Cerebellar cortex (tissue), 1 donor: ENCODE data around the gene NAALADL2.
"Not testable (repeated sequence)": the region's sequence is repeated elsewhere in the genome, so short reads cannot be mapped to it uniquely, and the experiment has no call there.

Experiments
- DNase-seq: peaks from one replicate; pipeline ENCODE4 v3.0.0-alpha.2; 2015; ENCODE audit warnings: low spot score

NAALADL2 gene

DNA sequence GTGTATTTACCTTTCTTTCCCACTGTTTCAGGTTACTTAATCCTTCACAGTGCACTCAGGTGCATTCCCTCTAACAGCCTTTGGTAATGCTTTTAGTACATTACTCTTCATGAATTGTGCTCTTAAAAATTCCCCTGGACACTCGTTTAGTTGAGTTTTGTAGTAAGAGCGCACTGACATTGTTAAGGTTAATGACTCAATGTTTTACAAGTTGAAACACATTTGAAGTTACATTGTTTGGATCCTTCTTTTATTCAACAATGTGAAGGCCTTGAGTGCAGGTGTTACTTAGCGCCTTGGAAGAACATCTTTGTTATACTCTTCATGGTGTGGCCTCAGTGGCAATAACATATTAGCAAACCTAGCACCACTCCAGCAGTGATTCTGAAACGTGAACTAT, 739.6 kb downstream of the NAALADL2 start:
- no peak for DNase-seq

- no peak for DNase-seq
Observed at GRCh38 chr3:175601521-175601920, 742.4 kb downstream of the NAALADL2 start.

DNA sequence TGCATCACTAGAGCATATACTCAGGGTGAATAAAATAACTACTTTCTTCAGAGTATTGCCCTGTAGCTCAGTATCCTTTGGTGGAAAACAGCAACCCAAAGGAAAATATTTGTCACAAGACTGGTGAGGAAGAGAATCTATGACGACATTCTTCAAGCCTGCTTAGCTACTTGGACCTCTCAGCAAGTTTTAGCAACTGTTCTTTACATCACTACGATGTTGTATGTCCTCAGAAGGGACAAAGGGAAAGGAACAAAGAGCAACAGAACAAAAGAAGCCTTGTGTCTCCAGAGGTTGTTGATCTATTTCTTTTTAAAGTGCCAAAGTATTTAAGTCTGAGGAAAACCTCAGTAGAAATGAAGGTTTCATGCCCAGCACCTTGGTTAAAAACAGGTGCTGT, 746.7 kb downstream of the NAALADL2 start:
- no peak for DNase-seq

GRCh38 chr3:175606650-175607318, 747.6 kb downstream of the NAALADL2 start:
- no peak for DNase-seq

- DNase-seq = no peak
Observed at GRCh38 chr3:175608356-175608755, 749.2 kb downstream of the NAALADL2 start.

DNA sequence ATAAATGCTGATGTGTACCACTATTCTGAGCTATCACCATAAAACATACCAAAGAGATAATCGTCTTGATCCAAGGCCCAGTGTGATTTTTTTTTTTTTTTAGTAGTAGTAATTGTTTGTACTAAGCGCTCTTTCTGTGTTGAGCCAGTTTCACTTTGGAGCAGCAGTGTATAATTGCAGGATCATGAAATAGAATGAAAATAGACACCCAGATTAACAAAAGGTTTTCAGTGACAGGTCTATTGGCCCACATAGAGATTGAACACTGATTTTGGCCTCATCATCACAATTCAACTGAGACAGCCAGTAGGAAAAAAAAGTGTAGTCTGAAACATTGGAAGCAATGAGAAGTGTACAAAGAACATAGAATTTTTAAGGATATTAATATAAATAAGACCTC, 749.8 kb downstream of the NAALADL2 start:
- DNase-seq = no peak

DNA sequence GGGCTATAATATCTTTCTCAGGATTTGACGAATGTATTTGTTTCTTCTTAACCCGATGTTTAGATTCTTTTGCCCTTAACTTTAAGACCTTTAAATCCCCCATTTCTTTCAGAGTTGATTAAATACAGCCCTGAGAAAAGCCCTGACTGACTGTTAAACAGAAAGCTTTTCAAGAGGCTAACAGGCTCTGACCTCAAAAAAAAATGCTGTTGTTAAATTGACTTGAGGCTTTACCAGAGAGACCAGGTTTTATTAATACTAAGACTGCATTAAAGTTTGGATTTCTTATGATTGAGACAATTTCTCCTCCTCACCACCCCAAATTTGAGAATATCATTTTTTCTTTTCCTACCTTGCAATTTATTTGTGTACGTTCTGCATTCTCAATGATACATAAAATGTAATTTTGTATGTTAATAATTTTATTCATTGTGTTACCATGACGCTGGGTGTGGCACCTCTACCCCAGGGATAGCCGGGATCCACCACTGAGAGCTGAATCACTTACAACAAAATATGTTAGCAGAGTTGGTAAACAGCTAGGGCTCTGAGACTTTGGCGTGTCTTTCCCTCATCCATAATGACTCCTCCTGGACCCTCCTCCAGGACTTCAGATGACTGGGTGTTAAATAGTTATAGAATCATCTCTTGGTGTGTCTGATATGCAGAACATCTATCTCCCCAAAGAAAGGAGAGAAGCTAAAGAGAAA, 753.5 kb downstream of the NAALADL2 start:
- no peak for DNase-seq

DNA sequence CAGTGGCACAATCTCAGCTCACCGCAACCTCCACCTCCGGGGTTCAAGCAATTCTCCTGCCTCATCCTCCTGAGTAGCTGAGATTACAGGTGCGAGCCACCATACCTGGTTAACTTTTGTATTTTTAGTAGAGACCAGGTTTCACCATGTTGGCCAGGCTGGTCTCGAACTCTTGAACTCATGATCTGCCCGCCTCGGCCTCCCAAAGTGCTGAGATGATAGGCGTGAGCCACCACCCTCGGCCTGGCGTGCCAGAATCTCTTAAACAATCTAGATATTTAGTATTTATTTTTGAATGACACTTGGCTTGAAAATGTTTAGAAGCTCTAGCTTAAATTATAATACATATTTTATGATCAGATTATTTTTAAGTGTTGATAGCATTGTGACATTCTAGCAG, 755.0 kb downstream of the NAALADL2 start:
- DNase-seq = not testable (repeated sequence)

DNA sequence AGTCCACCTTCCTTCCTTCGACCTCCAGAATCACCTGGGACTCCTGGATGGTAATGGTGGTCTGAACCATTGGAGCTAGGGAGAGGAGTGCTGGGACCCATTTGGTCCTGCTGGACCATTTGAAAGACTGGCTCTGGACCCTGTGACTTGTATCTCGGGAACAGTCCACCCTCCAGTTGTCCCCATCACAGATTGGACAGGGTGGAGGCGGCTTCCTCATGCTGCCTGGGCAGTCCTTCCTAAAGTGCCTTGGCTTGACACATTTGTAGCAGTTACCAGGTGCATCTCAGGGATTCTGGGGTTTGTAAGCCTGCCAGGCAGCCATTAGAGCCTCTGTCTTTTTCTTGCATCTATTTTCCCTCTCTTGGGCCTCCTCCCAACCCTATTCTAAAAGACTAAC, 758.1 kb downstream of the NAALADL2 start:
- DNase-seq = no peak

DNA sequence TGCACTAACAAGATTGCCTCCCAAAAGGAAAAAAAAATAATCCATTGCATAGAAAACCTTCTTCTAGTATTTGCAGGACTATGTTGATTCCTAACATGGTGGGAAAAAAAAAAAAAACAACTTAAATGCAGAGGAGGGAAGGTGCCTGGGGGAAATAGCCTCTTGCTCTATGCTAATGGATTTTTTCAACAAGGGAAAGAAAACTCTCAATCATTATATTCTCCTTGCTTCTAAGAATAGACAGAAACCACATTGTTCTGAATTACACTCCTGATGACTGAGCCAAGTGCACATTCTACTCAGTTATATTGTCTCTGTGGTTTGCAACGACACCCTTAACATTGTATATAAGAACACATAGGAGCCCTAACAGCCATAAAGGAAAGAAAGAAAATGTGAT, 760.2 kb downstream of the NAALADL2 start:
- no peak for DNase-seq

DNA sequence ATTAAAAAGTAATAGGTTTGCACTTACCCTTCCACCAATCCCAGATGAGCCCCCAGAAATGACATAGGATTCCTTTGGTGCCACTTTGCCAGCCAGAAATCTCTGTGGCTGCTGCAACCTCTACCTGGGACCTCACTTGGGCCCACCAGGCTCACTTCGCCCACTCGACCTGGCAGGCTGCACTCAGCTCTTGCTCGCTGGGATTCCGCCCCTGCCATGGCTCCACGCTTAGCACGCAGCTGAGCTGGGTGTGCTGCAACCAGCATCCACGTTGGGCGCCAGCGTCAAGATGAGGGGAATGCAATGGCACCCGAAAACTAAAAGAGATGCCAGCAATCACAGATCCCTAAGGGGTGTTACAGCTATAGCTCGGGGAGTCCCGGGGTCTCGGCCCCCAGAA, 761.0 kb downstream of the NAALADL2 start:
- DNase-seq = no peak

DNA sequence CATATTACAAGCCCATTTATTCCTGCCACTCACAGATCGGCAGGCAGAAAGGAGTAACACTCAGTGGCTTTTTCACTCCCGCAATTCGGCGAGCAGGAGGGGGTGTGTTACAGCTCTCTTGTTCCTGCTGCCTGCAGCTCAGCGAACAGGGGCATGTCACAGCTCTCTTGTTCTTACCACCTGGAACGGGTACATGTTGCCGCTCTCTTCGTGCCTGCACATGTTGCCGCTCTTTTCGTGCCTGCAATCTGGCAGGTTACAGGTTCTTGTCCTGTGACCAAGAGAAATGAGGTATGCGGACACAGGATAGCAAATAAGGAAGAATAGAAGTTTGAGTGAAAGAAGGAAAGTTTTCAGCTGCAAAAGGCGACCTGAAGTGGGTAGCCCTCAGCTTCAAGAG, 761.4 kb downstream of the NAALADL2 start:
- no peak for DNase-seq

GRCh38 chr3:175640958-175641357, 781.8 kb downstream of the NAALADL2 start:
- no peak for DNase-seq

GRCh38 chr3:175646865-175647264, 787.7 kb downstream of the NAALADL2 start:
- no peak for DNase-seq

GRCh38 chr3:175648899-175649298, 789.8 kb downstream of the NAALADL2 start:
- no peak for DNase-seq

DNA sequence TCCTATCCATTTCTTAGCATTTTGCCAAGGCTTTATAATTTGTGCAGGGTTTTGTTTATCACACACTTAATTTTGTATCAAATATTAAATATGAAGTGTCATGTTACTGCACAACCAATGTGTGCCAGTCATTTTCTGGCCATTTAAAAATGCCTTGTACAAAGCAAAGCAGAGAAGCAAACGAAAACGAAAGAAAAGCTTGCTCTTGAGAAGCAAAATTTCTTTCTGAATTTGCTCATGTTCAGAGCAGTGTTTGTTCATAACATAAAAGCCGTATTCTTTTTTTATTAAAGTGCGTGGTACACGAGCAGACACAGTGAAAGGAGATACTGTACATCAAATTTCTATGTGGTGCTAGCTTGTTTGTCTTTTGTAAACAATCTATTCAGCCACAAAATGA, 792.6 kb downstream of the NAALADL2 start:
- DNase-seq = no peak

GRCh38 chr3:175655351-175655750, 796.2 kb downstream of the NAALADL2 start:
- no peak for DNase-seq

GRCh38 chr3:175656461-175656860, 797.3 kb downstream of the NAALADL2 start:
- no peak for DNase-seq

DNA sequence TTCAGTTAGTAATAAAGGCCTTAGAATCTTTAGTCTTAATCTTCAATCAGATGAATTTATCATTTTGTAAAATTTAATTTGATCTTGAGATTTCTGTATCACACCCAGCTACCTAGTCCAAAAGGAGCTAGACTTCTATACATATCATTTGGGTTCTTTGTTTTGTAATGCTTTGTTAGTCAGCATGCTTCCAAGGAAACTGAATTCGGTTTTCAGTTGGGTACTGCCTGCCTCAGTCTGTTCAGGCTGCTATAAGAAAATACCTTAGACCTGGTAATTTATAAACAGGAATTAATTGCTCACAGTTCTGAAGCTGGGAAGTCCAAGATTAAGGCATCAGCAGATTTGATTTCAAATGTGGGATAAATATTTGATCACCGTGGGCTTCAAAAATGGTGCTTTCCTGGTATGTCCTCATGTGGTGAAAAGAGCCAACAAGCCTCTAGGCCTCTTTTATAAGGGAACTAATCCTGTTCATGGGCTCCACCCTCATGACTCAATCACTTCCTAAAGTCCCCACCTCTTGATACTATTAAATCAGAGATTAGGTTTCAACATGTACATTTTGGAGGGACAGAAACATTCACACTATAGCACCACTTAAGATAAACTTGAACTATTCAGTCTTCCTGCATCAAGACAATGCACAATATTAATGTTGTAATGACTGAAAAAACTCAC, 800.7 kb downstream of the NAALADL2 start:
- no peak for DNase-seq

- no peak for DNase-seq
Observed at GRCh38 chr3:175662815-175663214, 803.7 kb downstream of the NAALADL2 start.

- DNase-seq = no peak
Observed at GRCh38 chr3:175664911-175665310, 805.8 kb downstream of the NAALADL2 start.

- DNase-seq = no peak
Observed at GRCh38 chr3:175668300-175668699, 809.2 kb downstream of the NAALADL2 start.

DNA sequence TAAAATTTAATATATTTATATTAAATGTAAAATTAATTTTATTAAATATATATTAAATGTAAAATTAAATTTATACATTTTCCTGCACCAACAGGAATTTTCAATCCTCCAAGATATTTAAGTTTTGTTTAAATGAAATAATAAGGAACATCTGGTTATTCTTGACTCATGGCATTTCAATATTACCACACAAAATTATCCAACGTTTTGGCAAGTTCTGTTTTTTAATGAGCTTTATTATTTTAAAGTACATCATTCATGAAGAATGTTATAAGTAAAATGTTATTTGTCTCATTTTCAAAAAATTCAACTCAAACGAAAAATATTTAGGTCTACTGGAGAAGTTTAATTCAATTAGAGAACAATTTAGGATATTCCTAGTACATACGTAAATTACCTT, 811.4 kb downstream of the NAALADL2 start:
- DNase-seq = no peak
